Measurements from ENCODE around the gene CD1D. TPM values are rescaled to one million over a fixed set of nuclear protein-coding genes. Genes with fewer than 3 reads are reported as not detected.

CD1D gene
- total RNA-seq, 1 experiment from 2014 or later: 1.3 TPM

GRCh38 chr1:158186180-158186579, 5.5 kb downstream of the CD1D start:
- TF ChIP-seq CTCF (conservative IDR thresholded peaks at IDR 0.05; ENCODE audit: low read depth, low read length) (no peak), EZH2 (IDR thresholded peaks at IDR 0.05; ENCODE audit: borderline replicate concordance, low read depth, low read length, poor library complexity, severe bottlenecking) (no peak)
- H3K9me3 ChIP-seq (ENCODE audit: low read depth, low read length, poor library complexity, severe bottlenecking): no peaks in the 10 kb centered on the region
- no peak overlapping the region for H3K4me3 ChIP-seq (ENCODE audit: low read depth, low read length, poor library complexity, severe bottlenecking)
- H3K27me3 ChIP-seq (replicated peaks; ENCODE audit: insufficient read depth, low read depth, low read length, poor library complexity): peaks cover 6% of the 10 kb centered on the region
- ChIA-PET POLR2A (ENCODE audit: low non-redundant PET) (no interaction called here), CTCF (interaction anchor here (1.3 kb wide), 1 partner anchor 9 kb away, joined by 3 read pairs; no protein-coding TSS in a partner anchor)
- no peak overlapping the region for H3K27ac ChIP-seq (ENCODE audit: low read depth, low read length, poor library complexity, severe bottlenecking)
- peak; percentile 85 for DNase-seq (ENCODE audit: low spot score)
- H3K36me3 ChIP-seq (ENCODE audit: insufficient read depth, low read length, poor library complexity, severe bottlenecking): no peaks in the 10 kb centered on the region
- intact Hi-C loops (cut with micrococcal nuclease; ENCODE audit: unreplicated experiment): loop anchor here (5.0 to 10.0 kb wide), 2 partner anchors 219 to 819 kb away; partner anchors contain the start of gene IFI16
- peaks cover 19% of the 10 kb centered on the region for H3K4me1 ChIP-seq (ENCODE audit: insufficient read depth, low read length, poor library complexity, severe bottlenecking)
- no TSS peak for BruUV-seq (replicated peaks)

- TF ChIP-seq CTCF (conservative IDR thresholded peaks at IDR 0.05; ENCODE audit: low read depth, low read length) (no peak), EZH2 (IDR thresholded peaks at IDR 0.05; ENCODE audit: borderline replicate concordance, low read depth, low read length, poor library complexity, severe bottlenecking) (no peak)
- no TSS peak for BruUV-seq (replicated peaks)
- Histone ChIP-seq H3K36me3 (ENCODE audit: insufficient read depth, low read length, poor library complexity, severe bottlenecking) (no peaks in the 10 kb centered on the region), H3K27me3 (replicated peaks; ENCODE audit: insufficient read depth, low read depth, low read length, poor library complexity) (no peaks in the 10 kb centered on the region), H3K9me3 (ENCODE audit: low read depth, low read length, poor library complexity, severe bottlenecking) (no peaks in the 10 kb centered on the region), H3K4me1 (ENCODE audit: insufficient read depth, low read length, poor library complexity, severe bottlenecking) (peaks cover 19% of the 10 kb centered on the region), H3K27ac (ENCODE audit: low read depth, low read length, poor library complexity, severe bottlenecking) (no peak overlapping the region), H3K4me3 (ENCODE audit: low read depth, low read length, poor library complexity, severe bottlenecking) (no peak overlapping the region)
- DNase-seq (ENCODE audit: low spot score): no peak
- ChIA-PET CTCF (no interaction called here), POLR2A (ENCODE audit: low non-redundant PET) (no interaction called here)
- intact Hi-C loops (cut with micrococcal nuclease; ENCODE audit: unreplicated experiment): loop anchor here (5.0 to 10.0 kb wide), 2 partner anchors 221 to 816 kb away; partner anchors contain the start of gene IFI16
Measured at GRCh38 chr1:158188611-158189010, 7.9 kb downstream of the CD1D start.

- TF ChIP-seq CTCF (conservative IDR thresholded peaks at IDR 0.05; ENCODE audit: low read depth, low read length): no peak
- no peak for TF ChIP-seq EZH2 (IDR thresholded peaks at IDR 0.05; ENCODE audit: borderline replicate concordance, low read depth, low read length, poor library complexity, severe bottlenecking)
- ChIA-PET POLR2A (ENCODE audit: low non-redundant PET) (no interaction called here), CTCF (interaction anchor here (0.9 kb wide), 1 partner anchor 14 kb away, joined by 3 read pairs; no protein-coding TSS in a partner anchor)
- H3K9me3 ChIP-seq (ENCODE audit: low read depth, low read length, poor library complexity, severe bottlenecking): no peaks in the 10 kb centered on the region
- intact Hi-C loops (cut with micrococcal nuclease; ENCODE audit: unreplicated experiment): loop anchor here (5.0 to 10.0 kb wide), 2 partner anchors 222 to 815 kb away; partner anchors contain the start of gene IFI16
- H3K27me3 ChIP-seq (replicated peaks; ENCODE audit: insufficient read depth, low read depth, low read length, poor library complexity): no peaks in the 10 kb centered on the region
- no peak overlapping the region for H3K27ac ChIP-seq (ENCODE audit: low read depth, low read length, poor library complexity, severe bottlenecking)
- H3K36me3 ChIP-seq (ENCODE audit: insufficient read depth, low read length, poor library complexity, severe bottlenecking): no peaks in the 10 kb centered on the region
- BruUV-seq (replicated peaks): no TSS peak
- no peak for DNase-seq (ENCODE audit: low spot score)
- H3K4me3 ChIP-seq (ENCODE audit: low read depth, low read length, poor library complexity, severe bottlenecking): no peak overlapping the region
- H3K4me1 ChIP-seq (ENCODE audit: insufficient read depth, low read length, poor library complexity, severe bottlenecking): peaks cover 19% of the 10 kb centered on the region
Measured at GRCh38 chr1:158189624-158190023, 8.9 kb downstream of the CD1D start.
